Uterus (tissue), 2 donors: ENCODE measurements around the gene SLC35B2.

Source experiments
- POLR2A ChIP-seq, 2 donors: fragments of 450-650 bp; IDR thresholded peaks; one replicate each; pipeline ENCODE4 v1.6.1; 2016; ENCODE audit warnings: antibody characterized with exemption in 2 of 2, mild to moderate bottlenecking in 1 of 2, moderate library complexity in 1 of 2
- TF ChIP-seq, protein P1 (sequence below), 4 experiments: fragments of 200-600 bp in 2 of 4; fragments of 450-650 bp in 2 of 4; sonication (generic) in 2 of 4; IDR thresholded peaks; one replicate each; pipeline ENCODE4 v1.5.1; 2016 to 2019; ENCODE audit warnings: antibody characterized with exemption in 4 of 4, mild to moderate bottlenecking in 2 of 4, moderate library complexity in 1 of 4

DNA sequence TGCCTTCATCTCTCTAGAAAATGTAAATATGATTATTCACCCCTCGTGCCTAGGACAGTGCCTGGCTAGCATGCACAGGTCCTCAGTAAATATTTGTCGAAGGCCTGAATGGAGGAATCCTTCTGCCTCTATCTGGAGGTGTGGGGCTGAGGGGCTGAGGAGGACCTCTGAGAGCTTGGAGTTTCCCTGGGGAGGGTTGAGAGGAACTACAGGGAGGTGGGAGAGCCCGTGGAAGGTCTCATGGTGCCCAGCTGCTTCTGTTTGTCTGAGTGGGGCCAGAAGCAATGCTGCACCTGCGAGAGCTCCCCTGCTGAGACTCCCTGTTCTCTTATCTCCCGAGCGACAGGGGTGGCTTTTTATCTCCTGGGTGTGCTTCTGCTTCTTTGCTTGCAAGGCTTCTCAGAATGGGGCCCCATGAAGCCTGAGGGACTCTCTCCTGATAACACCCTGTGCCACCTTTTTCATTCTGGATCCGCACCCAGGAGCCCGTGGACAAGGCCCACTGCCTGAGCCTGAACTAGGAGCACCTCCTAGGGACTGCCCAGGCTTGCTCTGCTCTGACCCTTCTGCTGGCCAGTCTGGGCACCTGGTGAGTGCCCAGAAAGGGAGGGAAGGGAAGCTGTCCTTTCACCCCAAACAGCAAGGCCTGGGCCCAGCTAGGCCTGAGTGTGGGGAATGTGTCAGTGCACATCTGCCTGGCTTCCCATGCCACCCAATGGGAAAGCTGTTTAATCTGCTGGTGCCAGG, 31.6 kb downstream of the SLC35B2 start:
- TF ChIP-seq, protein P1, sequence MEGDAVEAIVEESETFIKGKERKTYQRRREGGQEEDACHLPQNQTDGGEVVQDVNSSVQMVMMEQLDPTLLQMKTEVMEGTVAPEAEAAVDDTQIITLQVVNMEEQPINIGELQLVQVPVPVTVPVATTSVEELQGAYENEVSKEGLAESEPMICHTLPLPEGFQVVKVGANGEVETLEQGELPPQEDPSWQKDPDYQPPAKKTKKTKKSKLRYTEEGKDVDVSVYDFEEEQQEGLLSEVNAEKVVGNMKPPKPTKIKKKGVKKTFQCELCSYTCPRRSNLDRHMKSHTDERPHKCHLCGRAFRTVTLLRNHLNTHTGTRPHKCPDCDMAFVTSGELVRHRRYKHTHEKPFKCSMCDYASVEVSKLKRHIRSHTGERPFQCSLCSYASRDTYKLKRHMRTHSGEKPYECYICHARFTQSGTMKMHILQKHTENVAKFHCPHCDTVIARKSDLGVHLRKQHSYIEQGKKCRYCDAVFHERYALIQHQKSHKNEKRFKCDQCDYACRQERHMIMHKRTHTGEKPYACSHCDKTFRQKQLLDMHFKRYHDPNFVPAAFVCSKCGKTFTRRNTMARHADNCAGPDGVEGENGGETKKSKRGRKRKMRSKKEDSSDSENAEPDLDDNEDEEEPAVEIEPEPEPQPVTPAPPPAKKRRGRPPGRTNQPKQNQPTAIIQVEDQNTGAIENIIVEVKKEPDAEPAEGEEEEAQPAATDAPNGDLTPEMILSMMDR (IDR thresholded peaks at IDR 0.05): no peak
- no peak for TF ChIP-seq POLR2A (IDR thresholded peaks at IDR 0.05)
